Cardiac fibroblast (primary cell): Measurements from ENCODE around the gene PCGF3.
"Not testable (repeated sequence)": the region's sequence is repeated elsewhere in the genome, so short reads cannot be mapped to it uniquely, and the experiment has no call there.

Experiments
- DNase-seq, 2 donors: peaks; one replicate each; pipeline versions ENCODE4 v3.0.0 to v3.0.0-alpha.2; 2010; ENCODE audit warnings: low read depth in 2 of 2
- H3K4me3 ChIP-seq, 2 donors: replicated peaks in 1 of 2; 1 replicate in 1 of 2; 2 replicates in 1 of 2; pipeline ENCODE4 v1.5.1; 2011; ENCODE audit warnings: low read depth in 2 of 2, low read length in 2 of 2, mild to moderate bottlenecking in 2 of 2, moderate library complexity in 1 of 2
- TF ChIP-seq, protein P1 (sequence below): IDR thresholded peaks from one replicate; pipeline ENCODE4 v1.5.1; 2011; ENCODE audit warnings: low read depth, mild to moderate bottlenecking, low read length, inconsistent platforms

The PCGF3 gene

GRCh38 chr4:702618-703048 lies 3.0 kb upstream of the PCGF3 start:
- DNase-seq, result no peak
- no peak overlapping the region for H3K4me3 ChIP-seq
- TF ChIP-seq, protein P1, sequence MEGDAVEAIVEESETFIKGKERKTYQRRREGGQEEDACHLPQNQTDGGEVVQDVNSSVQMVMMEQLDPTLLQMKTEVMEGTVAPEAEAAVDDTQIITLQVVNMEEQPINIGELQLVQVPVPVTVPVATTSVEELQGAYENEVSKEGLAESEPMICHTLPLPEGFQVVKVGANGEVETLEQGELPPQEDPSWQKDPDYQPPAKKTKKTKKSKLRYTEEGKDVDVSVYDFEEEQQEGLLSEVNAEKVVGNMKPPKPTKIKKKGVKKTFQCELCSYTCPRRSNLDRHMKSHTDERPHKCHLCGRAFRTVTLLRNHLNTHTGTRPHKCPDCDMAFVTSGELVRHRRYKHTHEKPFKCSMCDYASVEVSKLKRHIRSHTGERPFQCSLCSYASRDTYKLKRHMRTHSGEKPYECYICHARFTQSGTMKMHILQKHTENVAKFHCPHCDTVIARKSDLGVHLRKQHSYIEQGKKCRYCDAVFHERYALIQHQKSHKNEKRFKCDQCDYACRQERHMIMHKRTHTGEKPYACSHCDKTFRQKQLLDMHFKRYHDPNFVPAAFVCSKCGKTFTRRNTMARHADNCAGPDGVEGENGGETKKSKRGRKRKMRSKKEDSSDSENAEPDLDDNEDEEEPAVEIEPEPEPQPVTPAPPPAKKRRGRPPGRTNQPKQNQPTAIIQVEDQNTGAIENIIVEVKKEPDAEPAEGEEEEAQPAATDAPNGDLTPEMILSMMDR, result no peak

DNA sequence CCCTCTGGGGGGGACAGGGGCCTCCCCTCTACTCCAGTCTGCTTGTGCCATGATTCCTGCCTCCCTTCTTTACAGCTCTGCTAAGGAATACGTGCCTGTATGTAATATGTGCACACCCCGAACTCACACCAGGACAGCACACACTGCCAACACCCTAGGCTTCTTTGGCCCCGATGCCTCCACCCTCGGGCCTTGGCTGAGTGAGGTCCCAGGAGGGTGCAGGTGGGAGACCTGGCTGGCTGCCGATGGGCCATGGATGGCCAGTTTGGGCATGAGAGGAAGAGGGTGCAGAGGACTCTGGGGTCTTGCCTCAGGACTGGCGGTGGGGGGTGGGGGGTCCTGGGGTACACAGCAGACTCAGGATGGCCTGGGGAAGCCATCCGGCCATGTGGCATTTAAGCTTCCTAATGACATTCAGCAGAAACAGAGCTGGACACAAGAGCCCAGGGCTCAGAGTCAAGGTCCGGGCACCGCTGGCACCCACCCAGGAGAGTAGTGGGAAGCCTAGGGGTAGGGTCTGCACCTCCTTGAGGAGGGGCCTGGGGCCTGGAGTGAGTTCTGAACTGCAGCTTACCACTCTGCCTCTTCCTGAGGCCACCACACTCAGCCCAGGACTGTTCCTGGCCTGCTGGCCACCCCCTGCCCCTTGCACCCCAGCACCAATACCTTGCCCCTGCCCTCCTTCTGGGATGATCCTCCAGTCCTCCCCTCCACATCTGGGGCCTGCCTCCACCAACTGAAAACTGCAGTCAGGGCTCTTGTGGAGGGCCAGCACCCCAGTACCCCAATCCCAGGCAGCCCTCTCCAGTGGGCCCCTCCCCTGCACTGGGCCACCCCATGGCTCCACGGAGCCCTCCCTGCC lies 2.1 kb upstream of the PCGF3 start:
- TF ChIP-seq, protein P1, result no peak
- no peak overlapping the region for H3K4me3 ChIP-seq

GRCh38 chr4:704198-704891 lies 1.3 kb upstream of the PCGF3 start:
- no peak for DNase-seq
- H3K4me3 ChIP-seq, result no peak overlapping the region
- TF ChIP-seq, protein P1, result no peak

More for the DNA sequence above, 2.1 kb upstream of the PCGF3 start:
- DNase-seq, result no peak

DNA sequence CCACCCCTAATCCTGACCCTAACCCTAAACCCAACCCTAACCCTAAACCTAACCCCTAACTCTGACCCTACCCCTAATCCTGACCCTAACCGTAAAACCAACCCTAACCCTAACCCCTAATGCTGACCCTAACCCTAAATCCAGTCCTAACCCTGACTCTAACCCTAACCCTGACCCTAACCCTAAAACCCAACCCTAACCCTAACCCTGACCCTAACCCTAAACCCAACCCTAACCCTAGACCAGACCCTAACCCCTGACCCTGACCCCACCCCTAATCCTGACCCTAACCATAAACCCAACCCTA lies 708 bp upstream of the PCGF3 start:
- peak overlapping the region in 1 of 2 donors; percentile 57 for H3K4me3 ChIP-seq

GRCh38 chr4:706083-706633 lies 526 bp downstream of the PCGF3 start:
- DNase-seq, result not testable (repeated sequence)
- H3K4me3 ChIP-seq, result peak overlapping the region; percentile 83 to 97

More for the DNA sequence above, 708 bp upstream of the PCGF3 start:
- no peak for DNase-seq
- TF ChIP-seq, protein P1, result no peak

DNA sequence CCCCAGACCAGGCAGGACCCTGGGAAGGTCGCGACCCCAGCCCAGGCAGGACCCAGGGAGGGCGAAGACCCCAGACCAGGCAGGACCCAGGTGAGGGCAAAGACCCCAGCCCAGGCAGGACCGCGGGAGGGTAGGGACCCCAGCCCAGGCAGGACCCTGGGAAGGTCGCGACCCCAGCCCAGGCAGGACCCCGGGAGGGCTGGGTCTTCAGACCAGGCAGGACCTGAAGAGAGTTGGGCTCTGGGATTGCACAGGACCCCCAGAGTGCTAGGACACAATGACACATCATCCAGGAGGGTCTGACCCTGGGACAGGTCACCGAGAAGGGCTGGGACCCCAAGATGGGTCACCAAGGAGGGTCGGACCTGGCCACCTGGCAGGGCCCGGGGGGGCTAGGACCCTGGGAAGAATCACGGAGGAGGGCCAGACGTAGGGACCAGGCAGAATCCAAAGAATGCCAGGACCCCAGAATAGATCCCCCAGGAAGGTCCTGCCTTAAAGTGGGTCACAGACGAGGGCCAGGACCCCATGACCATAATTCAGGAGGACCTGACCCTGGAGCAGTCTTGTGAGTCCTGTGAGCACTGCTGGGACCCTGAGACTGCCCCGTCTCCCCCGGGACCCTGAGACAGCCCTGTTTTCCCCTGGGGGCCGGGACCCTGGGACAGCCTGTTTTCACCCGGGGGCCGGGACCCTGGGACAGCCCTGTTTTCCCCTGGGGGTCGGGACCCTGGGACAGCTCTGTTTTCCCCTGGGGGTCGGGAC lies 1.4 kb downstream of the PCGF3 start:
- no peak for DNase-seq
- peak overlapping the region; percentile 83 to 97 for H3K4me3 ChIP-seq
- TF ChIP-seq, protein P1, result no peak
